HEK293T (cell line): ENCODE data around the gene FOXL2NB.

ENCODE experiments used
- ARNT ChIP-seq: fragments of 450-650 bp; IDR thresholded peaks from 2 replicates; pipeline ENCODE4 v1.6.1; 2017; ENCODE audit warnings: mild to moderate bottlenecking
- BHLHE40 ChIP-seq: fragments of 450-650 bp; IDR thresholded peaks from 2 replicates; pipeline ENCODE4 v1.6.1; 2016; ENCODE audit warnings: mild to moderate bottlenecking, moderate library complexity, borderline replicate concordance
- CTBP1 ChIP-seq: fragments of 450-650 bp; IDR thresholded peaks from 2 replicates; pipeline ENCODE4 v1.6.1; 2016; ENCODE audit warnings: borderline replicate concordance
- ELF4 ChIP-seq: fragments of 450-650 bp; IDR thresholded peaks from 2 replicates; pipeline ENCODE4 v1.6.1; 2017; ENCODE audit warnings: antibody characterized with exemption
- FOXA1 ChIP-seq: fragments of 450-650 bp; IDR thresholded peaks from 2 replicates; pipeline ENCODE4 v1.6.1; 2016; ENCODE audit warnings: mild to moderate bottlenecking
- FOXM1 ChIP-seq: fragments of 450-650 bp; IDR thresholded peaks from 2 replicates; pipeline ENCODE4 v1.6.1; 2017; ENCODE audit warnings: mild to moderate bottlenecking, borderline replicate concordance
- HDGF ChIP-seq: fragments of 450-650 bp; IDR thresholded peaks from 2 replicates; pipeline ENCODE4 v1.6.1; 2017; ENCODE audit warnings: antibody characterized with exemption, borderline replicate concordance
- L3MBTL2 ChIP-seq: fragments of 450-650 bp; conservative IDR thresholded peaks from 2 replicates; pipeline ENCODE4 v1.6.1; 2016; ENCODE audit warnings: mild to moderate bottlenecking
- LEF1 ChIP-seq: fragments of 450-650 bp; IDR thresholded peaks from 2 replicates; pipeline ENCODE4 v1.6.1; 2017; ENCODE audit warnings: mild to moderate bottlenecking, borderline replicate concordance
- PKNOX1 ChIP-seq: fragments of 450-650 bp; IDR thresholded peaks from 2 replicates; pipeline ENCODE4 v1.6.1; 2016
- SP1 ChIP-seq: fragments of 450-650 bp; IDR thresholded peaks from 2 replicates; pipeline ENCODE4 v1.6.1; 2017
- SUZ12 ChIP-seq: fragments of 450-650 bp; IDR thresholded peaks from 2 replicates; pipeline ENCODE4 v1.6.1; 2016; ENCODE audit warnings: mild to moderate bottlenecking
- TARDBP ChIP-seq: fragments of 450-650 bp; IDR thresholded peaks from 2 replicates; pipeline ENCODE4 v1.6.1; 2016
- ZNF384 ChIP-seq: fragments of 450-650 bp; IDR thresholded peaks from 2 replicates; pipeline ENCODE4 v1.6.1; 2016

DNA sequence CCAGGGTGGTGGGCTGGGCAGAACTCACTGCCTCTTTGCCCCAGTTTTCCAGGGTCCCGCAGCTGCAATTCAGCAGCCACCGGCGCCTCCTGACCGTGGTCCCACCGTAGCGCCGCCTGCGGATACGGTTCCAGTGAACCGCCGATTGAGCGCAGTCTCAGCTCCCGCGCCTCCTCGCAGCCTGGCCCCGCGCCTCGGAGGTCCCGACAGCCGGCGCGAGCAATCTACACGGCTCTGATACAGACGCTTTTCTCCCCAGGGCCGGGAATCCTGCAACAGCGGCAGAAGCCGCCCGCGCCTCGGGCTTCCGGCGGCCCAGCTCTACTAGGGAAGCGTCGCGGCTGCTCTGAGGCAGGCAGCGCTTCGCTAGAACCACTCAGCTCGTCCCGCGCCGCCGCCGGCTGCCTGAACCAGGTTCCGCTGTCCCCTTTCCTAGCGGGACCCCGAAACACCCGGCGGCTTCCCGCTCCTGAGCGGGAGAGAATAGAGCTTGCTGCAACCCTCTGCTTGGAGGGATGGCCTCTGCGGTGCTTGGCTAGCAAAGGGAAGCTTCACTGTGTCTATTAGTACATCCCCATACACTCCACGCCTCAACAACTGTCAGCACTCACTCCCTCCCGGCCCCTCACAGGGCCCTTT lies 3.1 kb downstream of the FOXL2NB start:
- no peak for TF ChIP-seq ELF4
- TF ChIP-seq ARNT, result no peak
- TF ChIP-seq L3MBTL2, result no peak
- TF ChIP-seq SP1, result no peak
- TF ChIP-seq SUZ12, result no peak
- TF ChIP-seq HDGF, result no peak
- TF ChIP-seq FOXA1, result no peak
- TF ChIP-seq TARDBP, result no peak
- no peak for TF ChIP-seq FOXM1
- no peak for TF ChIP-seq PKNOX1
- TF ChIP-seq ZNF384, result no peak
- TF ChIP-seq CTBP1, result no peak
- TF ChIP-seq BHLHE40, result no peak
- TF ChIP-seq LEF1, result no peak
